Measurements from ENCODE around the gene JPH4.

- TF ChIP-seq CTCF (optimal IDR thresholded peaks at IDR 0.05 in 1 of 3, IDR thresholded peaks at IDR 0.05 in 1 of 3, conservative IDR thresholded peaks at IDR 0.05 in 1 of 3; ENCODE audit: extremely low read depth in 1 of 3, insufficient read depth in 2 of 3, low read length in 3 of 3) (no peak), EZH2 (IDR thresholded peaks at IDR 0.05; ENCODE audit: low read length) (no peak)
These were observed 24.5 kb upstream of the JPH4 start for GRCh38 chr14:23603103-23603502.

Data from keratinocyte (primary cell).